Measurements from ENCODE around the gene ARID5A. TPM values are rescaled to one million over a fixed set of nuclear protein-coding genes. Genes with fewer than 3 reads are reported as not detected.

Gene ARID5A
- polyA plus RNA-seq, 3 donors, result 27.8 to 38.8 (median 37.7) TPM

GRCh38 chr2:96596596-96596995 lies 60.0 kb downstream of the ARID5A start:
- TF ChIP-seq CTCF (IDR thresholded peaks at IDR 0.05), result no peak
- Histone ChIP-seq H4K20me1 (ENCODE audit: insufficient read depth, low read length) (no peaks in the 10 kb centered on the region), H3K79me2 (ENCODE audit: insufficient read depth, low read length) (no peaks in the 10 kb centered on the region), H3K4me1 (ENCODE audit: control insufficient read depth in 1 of 2, insufficient read depth in 2 of 2, low read length in 2 of 2) (no peaks in the 10 kb centered on the region), H3K27ac (ENCODE audit: low read depth in 1 of 2, low read length in 2 of 2) (no peak overlapping the region), H3K4me2 (replicated peaks; ENCODE audit: extremely low read depth, low read length, poor library complexity, severe bottlenecking) (no peak overlapping the region), H2AFZ (ENCODE audit: insufficient read depth, low read depth, low read length, poor library complexity, severe bottlenecking) (no peak overlapping the region), H3K36me3 (replicated peaks in 1 of 2; ENCODE audit: control insufficient read depth in 1 of 2, insufficient read depth in 2 of 2, low read length in 2 of 2) (peaks cover 89 to 98% of the 10 kb centered on the region in 2 donors), H3K27me3 (ENCODE audit: control insufficient read depth in 2 of 2, insufficient read depth in 2 of 2, low read length in 2 of 2) (no peaks in the 10 kb centered on the region), H3K4me3 (replicated peaks in 1 of 3; ENCODE audit: low read depth in 2 of 3, low read length in 3 of 3) (no peak overlapping the region), H3K9ac (ENCODE audit: insufficient read depth, low read length, poor library complexity, severe bottlenecking) (no peak overlapping the region), H3K9me3 (replicated peaks in 1 of 2; ENCODE audit: control insufficient read depth in 1 of 2, insufficient read depth in 1 of 2, low read length in 2 of 2) (no peaks in the 10 kb centered on the region)
- DNase-seq, result no peak
- Mint-ChIP-seq H3K9me3 (no peaks in the 10 kb centered on the region), H3K27ac (peak overlapping the region in 2 of 7 donors; percentile 18 to 19), H3K27me3 (ENCODE audit: low read depth in 3 of 3) (no peaks in the 10 kb centered on the region), H3K4me3 (no peak overlapping the region), H3K36me3 (peaks cover 85 to 96% of the 10 kb centered on the region in 2 donors), H3K4me1 (no peaks in the 10 kb centered on the region)
- intact Hi-C loops (cut with micrococcal nuclease), result no loop called here

GRCh38 chr2:96599941-96600340 lies 63.4 kb downstream of the ARID5A start:
- H2AFZ ChIP-seq (ENCODE audit: insufficient read depth, low read depth, low read length, poor library complexity, severe bottlenecking), result no peak overlapping the region
- H4K20me1 ChIP-seq (ENCODE audit: insufficient read depth, low read length), result no peaks in the 10 kb centered on the region
- no peak for DNase-seq
- WGBS (ENCODE audit: insufficient coverage), result no CpG with 5 or more reads among the region's 2 CpGs
- Mint-ChIP-seq H3K4me1 (no peaks in the 10 kb centered on the region), H3K4me3 (no peak overlapping the region), H3K9me3 (no peaks in the 10 kb centered on the region), H3K36me3 (peaks cover 83 to 96% of the 10 kb centered on the region in 2 donors), H3K27me3 (ENCODE audit: low read depth in 3 of 3) (no peaks in the 10 kb centered on the region), H3K27ac (no peak overlapping the region)
- intact Hi-C loops (cut with micrococcal nuclease), result loop anchor here in 1 of 2 donors (10.0 kb wide), 1 partner anchor 165 kb away; the partner anchor contains the start of gene CNNM4
- H3K27me3 ChIP-seq (ENCODE audit: control insufficient read depth in 2 of 2, insufficient read depth in 2 of 2, low read length in 2 of 2), result no peaks in the 10 kb centered on the region
- no peak overlapping the region for H3K27ac ChIP-seq (ENCODE audit: low read depth in 1 of 2, low read length in 2 of 2)
- H3K79me2 ChIP-seq (ENCODE audit: insufficient read depth, low read length), result no peaks in the 10 kb centered on the region
- H3K4me1 ChIP-seq (ENCODE audit: control insufficient read depth in 1 of 2, insufficient read depth in 2 of 2, low read length in 2 of 2), result no peaks in the 10 kb centered on the region
- H3K9ac ChIP-seq (ENCODE audit: insufficient read depth, low read length, poor library complexity, severe bottlenecking), result no peak overlapping the region
- TF ChIP-seq CTCF (IDR thresholded peaks at IDR 0.05), result no peak
- H3K4me3 ChIP-seq (replicated peaks in 1 of 3; ENCODE audit: low read depth in 2 of 3, low read length in 3 of 3), result no peak overlapping the region
- no peak overlapping the region for H3K4me2 ChIP-seq (replicated peaks; ENCODE audit: extremely low read depth, low read length, poor library complexity, severe bottlenecking)
- H3K9me3 ChIP-seq (replicated peaks in 1 of 2; ENCODE audit: control insufficient read depth in 1 of 2, insufficient read depth in 1 of 2, low read length in 2 of 2), result no peaks in the 10 kb centered on the region
- H3K36me3 ChIP-seq (replicated peaks in 1 of 2; ENCODE audit: control insufficient read depth in 1 of 2, insufficient read depth in 2 of 2, low read length in 2 of 2), result peaks cover 93 to 98% of the 10 kb centered on the region in 2 donors
